A673 (cell line): Measurements from ENCODE around the gene KRTAP1-1. TPM values are rescaled to one million over a fixed set of nuclear protein-coding genes. Genes with fewer than 3 reads are reported as not detected.
"Not testable (repeated sequence)": the region's sequence is repeated elsewhere in the genome, so short reads cannot be mapped to it uniquely, and the experiment has no call there.

Source experiments
- BruUV-seq: library from RNA; stranded (reverse); fragments of 400-500 nt; replicated peaks from 2 replicates; lab custom pipeline; 2021; lab: Mats Ljungman, UMichigan
- CTCF ChIA-PET: fragments of 300-600 bp; sonication (Branson Sonifier 250); formaldehyde crosslinking; loops from one replicate; lab custom pipeline; 2022; ENCODE audit warnings: antibody characterized with exemption; lab: Charles Lee
- POLR2A ChIA-PET: fragments of 300-600 bp; sonication (Branson Sonifier 250); formaldehyde crosslinking; loops from one replicate; lab custom pipeline; 2022; ENCODE audit warnings: antibody characterized with exemption; ENCODE audit not compliant: low non-redundant PET; lab: Charles Lee
- DNase-seq: peaks from one replicate; pipeline ENCODE4 v3.0.0-alpha.2; 2015; ENCODE audit warnings: low spot score
- H3K27ac ChIP-seq: fragments of 200-600 bp; sonication (generic); 2 replicates; pipeline ENCODE4 v1.5.1; 2016; ENCODE audit warnings: mixed run types, low read depth, mild to moderate bottlenecking, mixed read lengths, antibody characterized with exemption, low read length; ENCODE audit not compliant: poor library complexity, severe bottlenecking
- H3K27me3 ChIP-seq: fragments of 200-600 bp; sonication (generic); replicated peaks from 2 replicates; pipeline ENCODE4 v1.6.1; 2017; ENCODE audit warnings: mixed run types, low read depth, mild to moderate bottlenecking, mixed read lengths, antibody characterized with exemption, low read length; ENCODE audit not compliant: insufficient read depth, poor library complexity
- H3K36me3 ChIP-seq: fragments of 200-600 bp; sonication (generic); 2 replicates; pipeline ENCODE4 v1.6.1; 2016; ENCODE audit warnings: mixed run types, mild to moderate bottlenecking, mixed read lengths, antibody characterized with exemption, low read length; ENCODE audit not compliant: insufficient read depth, poor library complexity, severe bottlenecking
- H3K4me1 ChIP-seq: fragments of 200-600 bp; sonication (generic); 2 replicates; pipeline ENCODE4 v1.6.1; 2017; ENCODE audit warnings: mixed run types, mild to moderate bottlenecking, mixed read lengths, antibody characterized with exemption, low read length; ENCODE audit not compliant: insufficient read depth, poor library complexity, severe bottlenecking
- H3K4me3 ChIP-seq: fragments of 200-600 bp; sonication (generic); 2 replicates; pipeline ENCODE4 v1.5.1; 2016; ENCODE audit warnings: low read depth, mixed run types, mild to moderate bottlenecking, mixed read lengths, low read length; ENCODE audit not compliant: poor library complexity, severe bottlenecking
- H3K9me3 ChIP-seq: fragments of 200-600 bp; sonication (generic); 2 replicates; pipeline ENCODE4 v1.6.1; 2016; ENCODE audit warnings: mixed run types, low read depth, mild to moderate bottlenecking, mixed read lengths, antibody characterized with exemption, low read length; ENCODE audit not compliant: poor library complexity, severe bottlenecking
- CTCF ChIP-seq: fragments of 300-800, 200-600 bp; sonication (generic); conservative IDR thresholded peaks from 2 replicates; pipeline ENCODE4 v1.5.1; 2017; ENCODE audit warnings: low read depth, mild to moderate bottlenecking, antibody characterized with exemption, low read length, moderate library complexity, mixed read lengths
- EZH2 ChIP-seq: fragments of 200-600 bp; sonication (generic); IDR thresholded peaks from 2 replicates; pipeline ENCODE4 v1.6.1; 2017; ENCODE audit warnings: borderline replicate concordance, low read depth, mild to moderate bottlenecking, mixed read lengths, antibody characterized with exemption, low read length; ENCODE audit not compliant: poor library complexity, severe bottlenecking
- intact Hi-C: fragments of 100-400 bp; cut with micrococcal nuclease; formaldehyde crosslinking; loops from one replicate; pipeline ENCODE4 v1.10.0; 2022; ENCODE audit not compliant: unreplicated experiment
- total RNA-seq: library from RNA; stranded (reverse); gene quantifications from 2 replicates; pipeline ENCODE4 v1.2.3, GENCODE V29; 2021

The KRTAP1-1 gene
- total RNA-seq, 1 experiment from 2014 or later, result not detected

GRCh38 chr17:41063449-41063848 is 22.2 kb upstream of the KRTAP1-1 start:
- H3K36me3 ChIP-seq, result no peaks in the 10 kb centered on the region
- H3K27me3 ChIP-seq, result no peaks in the 10 kb centered on the region
- no peaks in the 10 kb centered on the region for H3K4me1 ChIP-seq
- ChIA-PET CTCF (no interaction called here), POLR2A (no interaction called here)
- no peak overlapping the region for H3K4me3 ChIP-seq
- TF ChIP-seq CTCF (no peak), EZH2 (no peak)
- intact Hi-C loops, result no loop called here
- DNase-seq, result no peak
- no peak overlapping the region for H3K27ac ChIP-seq
- no peaks in the 10 kb centered on the region for H3K9me3 ChIP-seq
- BruUV-seq, result no TSS peak

- no peaks in the 10 kb centered on the region for H3K36me3 ChIP-seq
- no peaks in the 10 kb centered on the region for H3K4me1 ChIP-seq
- no peak for DNase-seq
- no peak for TF ChIP-seq EZH2
- TF ChIP-seq CTCF, result no peak
- no TSS peak for BruUV-seq
- intact Hi-C loops, result no loop called here
- no peak overlapping the region for H3K4me3 ChIP-seq
- ChIA-PET POLR2A (no interaction called here), CTCF (no interaction called here)
- H3K27me3 ChIP-seq, result no peaks in the 10 kb centered on the region
- no peak overlapping the region for H3K27ac ChIP-seq
- H3K9me3 ChIP-seq, result no peaks in the 10 kb centered on the region
Measured at GRCh38 chr17:41061964-41062363, 20.7 kb upstream of the KRTAP1-1 start.

GRCh38 chr17:41060052-41060604 is 18.9 kb upstream of the KRTAP1-1 start, which contains the start of gene KRTAP2-3:
Gene KRTAP2-3, minus strand, starts transcription at chr17:41060114. Its CDS starts 64 bp downstream, at chr17:41060050.
- no peak for TF ChIP-seq CTCF
- no peak for TF ChIP-seq EZH2
- no TSS peak for BruUV-seq
- POLR2A ChIA-PET, result no interaction called here

GRCh38 chr17:41059276-41060051 is 18.2 kb upstream of the KRTAP1-1 start:
- DNase-seq, H3K9me3 ChIP-seq, H3K4me3 ChIP-seq, H3K36me3 ChIP-seq, BruUV-seq, H3K27ac ChIP-seq, H3K4me1 ChIP-seq, POLR2A ChIA-PET, H3K27me3 ChIP-seq, CTCF ChIA-PET, intact Hi-C loops: not testable (repeated sequence)

More at GRCh38 chr17:41060052-41060604, 18.9 kb upstream of the KRTAP1-1 start, which contains the start of gene KRTAP2-3:
- intact Hi-C loops, result no loop called here
- DNase-seq, result no peak
- no peaks in the 10 kb centered on the region for H3K27me3 ChIP-seq
- CTCF ChIA-PET, result no interaction called here
- H3K4me3 ChIP-seq, result no peak within 1 kb of the TSS
- H3K27ac ChIP-seq, result no peak within 1 kb of the TSS
- no peaks in the 10 kb centered on the region for H3K4me1 ChIP-seq
- H3K36me3 ChIP-seq, result no peaks in the 10 kb centered on the region
- H3K9me3 ChIP-seq, result no peaks in the 10 kb centered on the region
